PFSK-1 (cell line): ENCODE measurements around the gene ALDH4A1.

Source experiments
- POLR2AphosphoS5 ChIP-seq: IDR thresholded peaks from 2 replicates; pipeline ENCODE4 v1.6.1; 2012; ENCODE audit warnings: low read depth, mild to moderate bottlenecking, control low read depth, low read length, moderate library complexity
- TAF1 ChIP-seq: IDR thresholded peaks from 2 replicates; pipeline ENCODE4 v1.6.1; 2012; ENCODE audit warnings: low read length, control low read depth, borderline replicate concordance; ENCODE audit not compliant: insufficient read depth

GRCh38 chr1:18858070-18858688, 44.2 kb downstream of the ALDH4A1 start:
- TF ChIP-seq POLR2AphosphoS5, result no peak
- no peak for TF ChIP-seq TAF1
